ENCODE data around the gene KRTAP10-11.

KRTAP10-11 gene

DNA sequence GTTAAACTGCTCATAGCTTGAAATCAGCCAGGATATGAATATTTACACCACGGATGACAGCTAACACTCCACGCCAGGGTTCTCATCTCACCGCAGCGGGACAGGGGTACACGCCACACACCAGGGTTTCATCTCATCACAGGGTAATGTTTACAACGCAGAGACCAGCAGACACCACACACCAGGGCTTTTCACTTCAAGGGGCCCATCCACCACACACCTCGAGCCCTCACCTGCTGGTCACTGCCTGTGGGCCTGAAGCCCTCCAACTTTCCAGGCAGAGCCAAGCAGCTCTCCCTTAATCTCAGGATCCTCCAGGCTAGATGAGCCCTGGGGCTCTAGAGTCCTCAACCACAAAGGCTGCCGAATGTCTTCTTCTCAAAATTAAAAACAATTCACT, 49.4 kb downstream of the KRTAP10-11 start:
- no peak for DNase-seq (ENCODE audit: low spot score)

DNA sequence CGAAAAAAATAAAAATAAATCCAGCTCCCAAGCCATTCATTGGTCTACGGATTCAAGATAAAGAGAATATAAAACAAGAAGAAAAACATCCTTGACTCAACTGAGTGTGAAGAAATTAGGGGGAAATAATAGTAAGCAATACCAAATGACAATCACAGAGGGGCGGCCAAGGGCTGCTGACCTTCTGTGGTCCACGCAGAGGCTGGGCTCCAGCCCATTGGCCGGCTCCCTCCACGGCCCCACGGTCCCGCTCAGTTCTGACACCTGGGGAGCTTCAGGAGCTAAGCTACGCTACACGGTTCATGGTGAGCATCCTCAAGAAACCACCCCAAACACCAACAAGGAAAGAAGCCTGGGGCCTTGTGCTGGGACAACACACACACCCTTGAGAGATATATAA, 50.4 kb downstream of the KRTAP10-11 start:
- DNase-seq (ENCODE audit: low spot score), result no peak

Data from kidney capillary endothelial cell (primary cell).